H9 (cell line): ENCODE results near the gene MICOS13. TPM values are rescaled to one million over a fixed set of nuclear protein-coding genes. Genes with fewer than 3 reads are reported as not detected.

Experiments used
- DNase-seq: peaks from one replicate; pipeline ENCODE4 v3.0.0-alpha.2; 2017
- H2AFZ ChIP-seq: one replicate; pipeline ENCODE4 v1.6.1; 2013; ENCODE audit warnings: mild to moderate bottlenecking, low read length, control low read depth, moderate library complexity
- H2AK5ac ChIP-seq: 2 replicates; pipeline ENCODE4 v1.6.1; 2013; ENCODE audit warnings: low read length, control low read depth, mixed read lengths; ENCODE audit not compliant: insufficient read length
- H2BK120ac ChIP-seq: one replicate; pipeline ENCODE4 v1.6.1; 2013; ENCODE audit warnings: low read depth, mild to moderate bottlenecking, low read length, control low read depth, inconsistent platforms; ENCODE audit not compliant: poor library complexity, severe bottlenecking
- H2BK12ac ChIP-seq: 2 replicates; pipeline ENCODE4 v1.6.1; 2013; ENCODE audit warnings: low read length, control low read depth, mixed read lengths, low read depth; ENCODE audit not compliant: insufficient read length
- H2BK15ac ChIP-seq: 2 replicates; pipeline ENCODE4 v1.6.1; 2013; ENCODE audit warnings: low read depth, low read length, control low read depth
- H2BK20ac ChIP-seq: one replicate; pipeline ENCODE4 v1.6.1; 2013; ENCODE audit warnings: low read depth, mild to moderate bottlenecking, low read length, control low read depth, inconsistent platforms; ENCODE audit not compliant: poor library complexity, severe bottlenecking
- H2BK5ac ChIP-seq: 2 replicates; pipeline ENCODE4 v1.6.1; 2013; ENCODE audit warnings: low read length, control low read depth, mixed read lengths; ENCODE audit not compliant: insufficient read length
- H3K14ac ChIP-seq: 2 replicates; pipeline ENCODE4 v1.6.1; 2013; ENCODE audit warnings: low read length, control low read depth; ENCODE audit not compliant: insufficient read depth
- H3K18ac ChIP-seq: 2 replicates; pipeline ENCODE4 v1.6.1; 2013; ENCODE audit warnings: low read depth, mild to moderate bottlenecking, mixed read lengths, low read length, control low read depth; ENCODE audit not compliant: insufficient read length
- H3K23ac ChIP-seq: 2 replicates; pipeline ENCODE4 v1.6.1; 2013; ENCODE audit warnings: low read length, control low read depth, mixed read lengths, low read depth; ENCODE audit not compliant: insufficient read length
- H3K23me2 ChIP-seq: 2 replicates; pipeline ENCODE4 v1.6.1; 2013; ENCODE audit warnings: low read depth, mild to moderate bottlenecking, mixed read lengths, low read length, control low read depth; ENCODE audit not compliant: insufficient read length, poor library complexity, severe bottlenecking
- H3K27ac ChIP-seq: 2 replicates; pipeline ENCODE4 v1.5.1; 2013; ENCODE audit warnings: low read length, control low read depth, mixed read lengths, low read depth; ENCODE audit not compliant: insufficient read length
- H3K27me3 ChIP-seq: 2 replicates; pipeline ENCODE4 v1.6.1; 2013; ENCODE audit warnings: low read length, control low read depth, inconsistent platforms; ENCODE audit not compliant: insufficient read depth
- H3K4ac ChIP-seq: 2 replicates; pipeline ENCODE4 v1.6.1; 2013; ENCODE audit warnings: low read depth, mild to moderate bottlenecking, control low read depth, inconsistent platforms, low read length, moderate library complexity
- H3K4me1 ChIP-seq: 2 replicates; pipeline ENCODE4 v1.6.1; 2013; ENCODE audit warnings: low read length, control low read depth, inconsistent platforms; ENCODE audit not compliant: insufficient read depth
- H3K4me2 ChIP-seq: 2 replicates; pipeline ENCODE4 v1.6.1; 2013; ENCODE audit warnings: low read length, control low read depth, mixed read lengths; ENCODE audit not compliant: insufficient read length, insufficient read depth
- H3K56ac ChIP-seq: 2 replicates; pipeline ENCODE4 v1.6.1; 2013; ENCODE audit warnings: low read depth, mild to moderate bottlenecking, mixed read lengths, low read length, control low read depth; ENCODE audit not compliant: insufficient read length
- H3K79me1 ChIP-seq: 2 replicates; pipeline ENCODE4 v1.6.1; 2013; ENCODE audit warnings: low read depth, mild to moderate bottlenecking, moderate library complexity, low read length, control low read depth, inconsistent platforms; ENCODE audit not compliant: insufficient read depth, poor library complexity, severe bottlenecking
- H3K79me2 ChIP-seq: 2 replicates; pipeline ENCODE4 v1.6.1; 2013; ENCODE audit warnings: low read length, control low read depth, inconsistent platforms; ENCODE audit not compliant: insufficient read depth
- H3K9ac ChIP-seq: 2 replicates; pipeline ENCODE4 v1.6.1; 2013; ENCODE audit warnings: low read length, control low read depth, mixed read lengths; ENCODE audit not compliant: insufficient read length; ENCODE audit errors: extremely low read depth
- H3K9me3 ChIP-seq: one replicate; pipeline ENCODE4 v1.6.1; 2013; ENCODE audit warnings: low read depth, low read length, inconsistent platforms; ENCODE audit not compliant: control insufficient read depth
- H3T11ph ChIP-seq: one replicate; pipeline ENCODE4 v1.6.1; 2013; ENCODE audit warnings: mild to moderate bottlenecking, low read length, control low read depth, inconsistent platforms
- H4K20me1 ChIP-seq: one replicate; pipeline ENCODE4 v1.6.1; 2013; ENCODE audit not compliant: control insufficient read depth, insufficient read length, insufficient read depth
- H4K5ac ChIP-seq: 2 replicates; pipeline ENCODE4 v1.6.1; 2013; ENCODE audit warnings: low read depth, mild to moderate bottlenecking, mixed read lengths, low read length, control low read depth; ENCODE audit not compliant: insufficient read length
- H4K8ac ChIP-seq: replicated peaks from 2 replicates; pipeline ENCODE4 v1.6.1; 2013; ENCODE audit warnings: low read length, control low read depth, mixed read lengths, low read depth; ENCODE audit not compliant: insufficient read length
- H4K91ac ChIP-seq: 2 replicates; pipeline ENCODE4 v1.6.1; 2013; ENCODE audit warnings: low read depth, mild to moderate bottlenecking, moderate library complexity, mixed read lengths, low read length, control low read depth; ENCODE audit not compliant: insufficient read length
- H3K27ac Mint-ChIP-seq, 3 experiments: 2 replicates in 2 of 3; 3 replicates in 1 of 3; pipeline ENCODE4 v1.8.0; 2020 to 2021; ENCODE audit warnings: mixed read lengths in 3 of 3, mild to moderate bottlenecking in 1 of 3, moderate library complexity in 1 of 3
- H3K27me3 Mint-ChIP-seq: 2 replicates; pipeline ENCODE4 v1.8.0; 2021; ENCODE audit warnings: low read depth, mild to moderate bottlenecking, moderate library complexity, mixed read lengths
- H3K36me3 Mint-ChIP-seq, 3 experiments: 2 replicates in 2 of 3; 3 replicates in 1 of 3; pipeline ENCODE4 v1.8.0; 2020 to 2021; ENCODE audit warnings: low read depth in 3 of 3, mixed read lengths in 3 of 3; ENCODE audit not compliant: insufficient read depth in 1 of 3
- H3K4me1 Mint-ChIP-seq, 2 experiments: 2 replicates each; pipeline ENCODE4 v1.8.0; 2020; ENCODE audit warnings: mixed read lengths in 2 of 2
- H3K4me3 Mint-ChIP-seq, 2 experiments: 2 replicates in 1 of 2; 3 replicates in 1 of 2; pipeline ENCODE4 v1.8.0; 2020 to 2021; ENCODE audit warnings: mild to moderate bottlenecking in 2 of 2, mixed read lengths in 2 of 2, moderate library complexity in 1 of 2
- H3K9me3 Mint-ChIP-seq, 2 experiments: 2 replicates in 1 of 2; 3 replicates in 1 of 2; pipeline ENCODE4 v1.8.0; 2020; ENCODE audit warnings: mild to moderate bottlenecking in 2 of 2, mixed read lengths in 2 of 2, moderate library complexity in 1 of 2
- CTCF ChIP-seq: fragments of 200-600 bp; sonication (generic); conservative IDR thresholded peaks from 3 replicates; pipeline ENCODE4 v1.8.0; 2021; ENCODE audit warnings: antibody characterized with exemption, mild to moderate bottlenecking
- WGBS: extraction: QIAGEN DNeasy Blood & Tissue Kit; methylation state at CpG from one replicate; pipeline ENCODE4 v1.1.7; 2013; ENCODE audit warnings: missing lambda C conversion rate, low lambda C conversion rate, mixed read lengths; ENCODE audit not compliant: insufficient read length; ENCODE audit errors: extremely low coverage; 5-methylcytosine and 5-hydroxymethylcytosine counted together
- total RNA-seq: library from RNA; stranded (reverse); gene quantifications from 2 replicates; pipeline ENCODE4 v1.2.1, GENCODE V29; 2021

The MICOS13 gene
- total RNA-seq, 1 experiment from 2014 or later: 23.8 TPM

GRCh38 chr19:5654931-5655330 is 25.4 kb downstream of the MICOS13 start:
- Histone ChIP-seq H2BK12ac (no peak overlapping the region), H3K27ac (no peak overlapping the region), H3T11ph (no peak overlapping the region), H3K79me2 (no peaks in the 10 kb centered on the region), H2AFZ (no peak overlapping the region), H3K79me1 (no peaks in the 10 kb centered on the region), H3K23me2 (no peaks in the 10 kb centered on the region), H4K8ac (no peak overlapping the region), H3K14ac (no peak overlapping the region), H4K5ac (no peak overlapping the region), H2AK5ac (no peak overlapping the region), H3K23ac (no peak overlapping the region), H3K4me2 (no peak overlapping the region), H3K4ac (no peak overlapping the region), H3K9me3 (no peaks in the 10 kb centered on the region), H2BK5ac (no peak overlapping the region), H2BK15ac (no peak overlapping the region), H3K4me1 (no peaks in the 10 kb centered on the region), H2BK120ac (no peak overlapping the region), H4K20me1 (no peaks in the 10 kb centered on the region), H3K56ac (no peak overlapping the region), H3K27me3 (no peaks in the 10 kb centered on the region), H4K91ac (no peak overlapping the region), H3K9ac (no peak overlapping the region), H3K18ac (no peak overlapping the region), H2BK20ac (no peak overlapping the region)
- no peak for DNase-seq
- Mint-ChIP-seq H3K4me1 (no peaks in the 10 kb centered on the region), H3K9me3 (no peaks in the 10 kb centered on the region), H3K4me3 (no peak overlapping the region), H3K36me3 (peaks cover 52 to 95% (median 80%) of the 10 kb centered on the region in 3 experiments; a peak in 6 of 7 replicates), H3K27me3 (no peaks in the 10 kb centered on the region), H3K27ac (no peak overlapping the region; a peak in 1 of 7 replicates)
- no CpG with 5 or more reads among the region's 5 CpGs for WGBS
- TF ChIP-seq CTCF: no peak
